NOMO-1 treated with dmso at 0.1 percent for 144 hours (cell line): Measurements from ENCODE around the gene KIF5C.

ENCODE experiments used
- DNase-seq: peaks from one replicate; lab custom pipeline; 2025; ENCODE audit not compliant: unreplicated experiment; lab: John Stamatoyannopoulos, UW

KIF5C gene

GRCh38 chr2:148984449-148984848 is 109.4 kb downstream of the KIF5C start:
- DNase-seq, result no peak

GRCh38 chr2:148987286-148987685 is 112.3 kb downstream of the KIF5C start:
- no peak for DNase-seq

GRCh38 chr2:148988337-148988736 is 113.3 kb downstream of the KIF5C start:
- no peak for DNase-seq

- DNase-seq, result peak; percentile 50
Measured at GRCh38 chr2:148989882-148990493, 115.0 kb downstream of the KIF5C start.

GRCh38 chr2:148990968-148991367 is 115.9 kb downstream of the KIF5C start:
- no peak for DNase-seq

GRCh38 chr2:148992448-148992847 is 117.4 kb downstream of the KIF5C start:
- no peak for DNase-seq

GRCh38 chr2:148993351-148993750 is 118.3 kb downstream of the KIF5C start:
- DNase-seq, result no peak

GRCh38 chr2:148994341-148994740 is 119.3 kb downstream of the KIF5C start:
- no peak for DNase-seq

- DNase-seq, result no peak
Measured at GRCh38 chr2:148996805-148997204, 121.8 kb downstream of the KIF5C start.

- DNase-seq, result no peak
Measured at GRCh38 chr2:148998165-148998830, 123.3 kb downstream of the KIF5C start.

- no peak for DNase-seq
Measured at GRCh38 chr2:148998831-148999200, 123.8 kb downstream of the KIF5C start.

GRCh38 chr2:148999451-148999921 is 124.5 kb downstream of the KIF5C start:
- DNase-seq, result no peak

- DNase-seq, result no peak
Measured at GRCh38 chr2:149000158-149000938, 125.3 kb downstream of the KIF5C start.

GRCh38 chr2:149001496-149001895 is 126.5 kb downstream of the KIF5C start:
- DNase-seq, result no peak

- no peak for DNase-seq
Measured at GRCh38 chr2:149002378-149002890, 127.4 kb downstream of the KIF5C start.

- no peak for DNase-seq
Measured at GRCh38 chr2:149002891-149003740, 128.1 kb downstream of the KIF5C start.

- DNase-seq, result no peak
Measured at GRCh38 chr2:149004836-149005235, 129.8 kb downstream of the KIF5C start.

- DNase-seq, result no peak
Measured at GRCh38 chr2:149005471-149006077, 130.5 kb downstream of the KIF5C start.

GRCh38 chr2:149006883-149007543 is 132.0 kb downstream of the KIF5C start:
- no peak for DNase-seq

- DNase-seq, result no peak
Measured at GRCh38 chr2:149008381-149008780, 133.4 kb downstream of the KIF5C start.
